ENCODE results near the gene CAPN9. TPM values are rescaled to one million over a fixed set of nuclear protein-coding genes. Genes with fewer than 3 reads are reported as not detected.

Gene CAPN9
- total RNA-seq, 1 experiment from 2014 or later = not detected

GRCh38 chr1:230809256-230809990, 62.2 kb downstream of the CAPN9 start:
- Histone ChIP-seq H3K4me3 (ENCODE audit: low read length) (no peak overlapping the region), H3K27me3 (ENCODE audit: low read length) (no peaks in the 10 kb centered on the region), H2AFZ (ENCODE audit: low read length) (no peak overlapping the region), H4K20me1 (ENCODE audit: insufficient read depth, low read depth, low read length) (no peaks in the 10 kb centered on the region), H3K9ac (ENCODE audit: low read length) (no peak overlapping the region), H3K4me2 (ENCODE audit: low read depth, low read length, poor library complexity, severe bottlenecking) (no peak overlapping the region), H3K27ac (ENCODE audit: low read length) (no peak overlapping the region), H3K79me2 (ENCODE audit: low read length) (no peaks in the 10 kb centered on the region), H3K36me3 (ENCODE audit: insufficient read depth, low read length) (no peaks in the 10 kb centered on the region), H3K4me1 (ENCODE audit: low read length) (peaks cover 3% of the 10 kb centered on the region; the same call in 1 of the 2 replicates), H3K9me2 (replicated peaks; ENCODE audit: insufficient read depth, low read length) (no peaks in the 10 kb centered on the region), H3K9me3 (ENCODE audit: low read length) (0 out of 2 replicates have a peak, but pooled peaks cover 5% of the 10 kb centered on the region)
- no peak for DNase-seq

GRCh38 chr1:230812568-230812967, 65.4 kb downstream of the CAPN9 start:
- H2AFZ ChIP-seq (ENCODE audit: low read length) = no peak overlapping the region
- no peaks in the 10 kb centered on the region for H3K36me3 ChIP-seq (ENCODE audit: insufficient read depth, low read length)
- no peak overlapping the region for H3K4me2 ChIP-seq (ENCODE audit: low read depth, low read length, poor library complexity, severe bottlenecking)
- no peak overlapping the region for H3K4me3 ChIP-seq (ENCODE audit: low read length)
- no peaks in the 10 kb centered on the region for H4K20me1 ChIP-seq (ENCODE audit: insufficient read depth, low read depth, low read length)
- H3K4me1 ChIP-seq (ENCODE audit: low read length) = peaks cover 3% of the 10 kb centered on the region; the same call in 1 of the 2 replicates
- DNase-seq = no peak
- H3K9me3 ChIP-seq (ENCODE audit: low read length) = 0 out of 2 replicates have a peak, but pooled peaks cover 5% of the 10 kb centered on the region
- H3K27ac ChIP-seq (ENCODE audit: low read length) = no peak overlapping the region
- no peak overlapping the region for H3K9ac ChIP-seq (ENCODE audit: low read length)
- no peaks in the 10 kb centered on the region for H3K79me2 ChIP-seq (ENCODE audit: low read length)
- H3K9me2 ChIP-seq (replicated peaks; ENCODE audit: insufficient read depth, low read length) = no peaks in the 10 kb centered on the region
- no peaks in the 10 kb centered on the region for H3K27me3 ChIP-seq (ENCODE audit: low read length)

- no peak overlapping the region for H2AFZ ChIP-seq (ENCODE audit: low read length)
- H3K27me3 ChIP-seq (ENCODE audit: low read length) = 0 out of 2 replicates have a peak, but pooled peaks cover 2% of the 10 kb centered on the region
- no peak for DNase-seq
- no peaks in the 10 kb centered on the region for H3K9me2 ChIP-seq (replicated peaks; ENCODE audit: insufficient read depth, low read length)
- no peak overlapping the region for H3K27ac ChIP-seq (ENCODE audit: low read length)
- H3K4me3 ChIP-seq (ENCODE audit: low read length) = no peak overlapping the region
- no peaks in the 10 kb centered on the region for H3K4me1 ChIP-seq (ENCODE audit: low read length)
- H3K9me3 ChIP-seq (ENCODE audit: low read length) = 0 out of 2 replicates have a peak, but pooled peaks cover 5% of the 10 kb centered on the region
- H3K9ac ChIP-seq (ENCODE audit: low read length) = no peak overlapping the region
- no peak overlapping the region for H3K4me2 ChIP-seq (ENCODE audit: low read depth, low read length, poor library complexity, severe bottlenecking)
- H3K36me3 ChIP-seq (ENCODE audit: insufficient read depth, low read length) = no peaks in the 10 kb centered on the region
- no peaks in the 10 kb centered on the region for H4K20me1 ChIP-seq (ENCODE audit: insufficient read depth, low read depth, low read length)
- no peaks in the 10 kb centered on the region for H3K79me2 ChIP-seq (ENCODE audit: low read length)
Measured at GRCh38 chr1:230814949-230815692, 67.9 kb downstream of the CAPN9 start.

- no peak overlapping the region for H3K27ac ChIP-seq (ENCODE audit: low read length)
- 0 out of 2 replicates have a peak, but pooled peaks cover 2% of the 10 kb centered on the region for H3K27me3 ChIP-seq (ENCODE audit: low read length)
- no peak overlapping the region for H3K4me2 ChIP-seq (ENCODE audit: low read depth, low read length, poor library complexity, severe bottlenecking)
- no peaks in the 10 kb centered on the region for H3K79me2 ChIP-seq (ENCODE audit: low read length)
- no peak for DNase-seq
- no peaks in the 10 kb centered on the region for H3K36me3 ChIP-seq (ENCODE audit: insufficient read depth, low read length)
- no peaks in the 10 kb centered on the region for H3K9me2 ChIP-seq (replicated peaks; ENCODE audit: insufficient read depth, low read length)
- H4K20me1 ChIP-seq (ENCODE audit: insufficient read depth, low read depth, low read length) = no peaks in the 10 kb centered on the region
- no peak overlapping the region for H2AFZ ChIP-seq (ENCODE audit: low read length)
- 0 out of 2 replicates have a peak, but pooled peaks cover 5% of the 10 kb centered on the region for H3K9me3 ChIP-seq (ENCODE audit: low read length)
- H3K4me3 ChIP-seq (ENCODE audit: low read length) = no peak overlapping the region
- H3K4me1 ChIP-seq (ENCODE audit: low read length) = no peaks in the 10 kb centered on the region
- no peak overlapping the region for H3K9ac ChIP-seq (ENCODE audit: low read length)
Measured at GRCh38 chr1:230816018-230816417, 68.8 kb downstream of the CAPN9 start.

GRCh38 chr1:230818367-230818766, 71.2 kb downstream of the CAPN9 start:
- no peak overlapping the region for H2AFZ ChIP-seq (ENCODE audit: low read length)
- no peaks in the 10 kb centered on the region for H3K4me1 ChIP-seq (ENCODE audit: low read length)
- H3K9me3 ChIP-seq (ENCODE audit: low read length) = no peaks in the 10 kb centered on the region
- no peaks in the 10 kb centered on the region for H3K79me2 ChIP-seq (ENCODE audit: low read length)
- no peaks in the 10 kb centered on the region for H3K9me2 ChIP-seq (replicated peaks; ENCODE audit: insufficient read depth, low read length)
- no peaks in the 10 kb centered on the region for H3K36me3 ChIP-seq (ENCODE audit: insufficient read depth, low read length)
- no peak overlapping the region for H3K27ac ChIP-seq (ENCODE audit: low read length)
- H3K9ac ChIP-seq (ENCODE audit: low read length) = no peak overlapping the region
- no peak for DNase-seq
- H3K27me3 ChIP-seq (ENCODE audit: low read length) = 0 out of 2 replicates have a peak, but pooled peaks cover 2% of the 10 kb centered on the region
- H4K20me1 ChIP-seq (ENCODE audit: insufficient read depth, low read depth, low read length) = no peaks in the 10 kb centered on the region
- no peak overlapping the region for H3K4me3 ChIP-seq (ENCODE audit: low read length)
- no peak overlapping the region for H3K4me2 ChIP-seq (ENCODE audit: low read depth, low read length, poor library complexity, severe bottlenecking)

GRCh38 chr1:230818901-230819300, 71.7 kb downstream of the CAPN9 start:
- no peak overlapping the region for H3K27ac ChIP-seq (ENCODE audit: low read length)
- H4K20me1 ChIP-seq (ENCODE audit: insufficient read depth, low read depth, low read length) = no peaks in the 10 kb centered on the region
- no peak for DNase-seq
- H3K9ac ChIP-seq (ENCODE audit: low read length) = no peak overlapping the region
- no peak overlapping the region for H3K4me3 ChIP-seq (ENCODE audit: low read length)
- H3K36me3 ChIP-seq (ENCODE audit: insufficient read depth, low read length) = no peaks in the 10 kb centered on the region
- H3K4me2 ChIP-seq (ENCODE audit: low read depth, low read length, poor library complexity, severe bottlenecking) = no peak overlapping the region
- no peak overlapping the region for H2AFZ ChIP-seq (ENCODE audit: low read length)
- 0 out of 2 replicates have a peak, but pooled peaks cover 2% of the 10 kb centered on the region for H3K27me3 ChIP-seq (ENCODE audit: low read length)
- no peaks in the 10 kb centered on the region for H3K4me1 ChIP-seq (ENCODE audit: low read length)
- no peaks in the 10 kb centered on the region for H3K9me2 ChIP-seq (replicated peaks; ENCODE audit: insufficient read depth, low read length)
- H3K79me2 ChIP-seq (ENCODE audit: low read length) = no peaks in the 10 kb centered on the region
- no peaks in the 10 kb centered on the region for H3K9me3 ChIP-seq (ENCODE audit: low read length)

- H4K20me1 ChIP-seq (ENCODE audit: insufficient read depth, low read depth, low read length) = no peaks in the 10 kb centered on the region
- no peak for DNase-seq
- H3K4me3 ChIP-seq (ENCODE audit: low read length) = no peak overlapping the region
- no peak overlapping the region for H2AFZ ChIP-seq (ENCODE audit: low read length)
- H3K4me2 ChIP-seq (ENCODE audit: low read depth, low read length, poor library complexity, severe bottlenecking) = no peak overlapping the region
- H3K27ac ChIP-seq (ENCODE audit: low read length) = no peak overlapping the region
- no peaks in the 10 kb centered on the region for H3K9me3 ChIP-seq (ENCODE audit: low read length)
- no peaks in the 10 kb centered on the region for H3K9me2 ChIP-seq (replicated peaks; ENCODE audit: insufficient read depth, low read length)
- no peaks in the 10 kb centered on the region for H3K79me2 ChIP-seq (ENCODE audit: low read length)
- H3K9ac ChIP-seq (ENCODE audit: low read length) = no peak overlapping the region
- H3K4me1 ChIP-seq (ENCODE audit: low read length) = no peaks in the 10 kb centered on the region
- 0 out of 2 replicates have a peak, but pooled peaks cover 2% of the 10 kb centered on the region for H3K27me3 ChIP-seq (ENCODE audit: low read length)
- no peaks in the 10 kb centered on the region for H3K36me3 ChIP-seq (ENCODE audit: insufficient read depth, low read length)
Measured at GRCh38 chr1:230819976-230820375, 72.8 kb downstream of the CAPN9 start.

- H3K9me2 ChIP-seq (replicated peaks; ENCODE audit: insufficient read depth, low read length) = no peaks in the 10 kb centered on the region
- H3K4me1 ChIP-seq (ENCODE audit: low read length) = no peaks in the 10 kb centered on the region
- H4K20me1 ChIP-seq (ENCODE audit: insufficient read depth, low read depth, low read length) = no peaks in the 10 kb centered on the region
- H3K4me3 ChIP-seq (ENCODE audit: low read length) = no peak overlapping the region
- no peaks in the 10 kb centered on the region for H3K79me2 ChIP-seq (ENCODE audit: low read length)
- no peak overlapping the region for H3K4me2 ChIP-seq (ENCODE audit: low read depth, low read length, poor library complexity, severe bottlenecking)
- no peaks in the 10 kb centered on the region for H3K9me3 ChIP-seq (ENCODE audit: low read length)
- H3K27me3 ChIP-seq (ENCODE audit: low read length) = 0 out of 2 replicates have a peak, but pooled peaks cover 2% of the 10 kb centered on the region
- no peak overlapping the region for H2AFZ ChIP-seq (ENCODE audit: low read length)
- DNase-seq = no peak
- H3K9ac ChIP-seq (ENCODE audit: low read length) = no peak overlapping the region
- no peak overlapping the region for H3K27ac ChIP-seq (ENCODE audit: low read length)
- no peaks in the 10 kb centered on the region for H3K36me3 ChIP-seq (ENCODE audit: insufficient read depth, low read length)
Measured at GRCh38 chr1:230820568-230820967, 73.4 kb downstream of the CAPN9 start.
